ENCODE measurements around the gene ZMYND11.

Gene ZMYND11

GRCh38 chr10:90161-90560, 45.1 kb upstream of the ZMYND11 start:
- no peak overlapping the region for H3K4me3 ChIP-seq (replicated peaks; ENCODE audit: insufficient read depth, low read length)
- no peak for DNase-seq (ENCODE audit: low read depth in 1 of 2, low spot score in 1 of 2)
- H3K27ac ChIP-seq (replicated peaks), result no peak overlapping the region
- no peak for TF ChIP-seq REST (IDR thresholded peaks at IDR 0.05; ENCODE audit: insufficient replicate concordance, low read depth)
- TF ChIP-seq POLR2AphosphoS5 (IDR thresholded peaks at IDR 0.05; ENCODE audit: low read depth), result no peak
- TF ChIP-seq SPI1 (IDR thresholded peaks at IDR 0.05; ENCODE audit: borderline replicate concordance, low read depth), result no peak
- no peak for TF ChIP-seq GABPA (IDR thresholded peaks at IDR 0.05; ENCODE audit: low read depth)
- TF ChIP-seq CTCF (IDR thresholded peaks at IDR 0.05; ENCODE audit: insufficient read depth, low read length), result no peak
- no peaks in the 10 kb centered on the region for H3K27me3 ChIP-seq (ENCODE audit: insufficient read depth, poor library complexity, severe bottlenecking)

GRCh38 chr10:91313-91712, 43.9 kb upstream of the ZMYND11 start:
- Histone ChIP-seq H3K27ac (replicated peaks) (no peak overlapping the region), H3K4me3 (replicated peaks; ENCODE audit: insufficient read depth, low read length) (no peak overlapping the region), H3K27me3 (ENCODE audit: insufficient read depth, poor library complexity, severe bottlenecking) (no peaks in the 10 kb centered on the region)
- TF ChIP-seq REST (IDR thresholded peaks at IDR 0.05; ENCODE audit: insufficient replicate concordance, low read depth) (no peak), GABPA (IDR thresholded peaks at IDR 0.05; ENCODE audit: low read depth) (no peak), SPI1 (IDR thresholded peaks at IDR 0.05; ENCODE audit: borderline replicate concordance, low read depth) (no peak), CTCF (IDR thresholded peaks at IDR 0.05; ENCODE audit: insufficient read depth, low read length) (no peak), POLR2AphosphoS5 (IDR thresholded peaks at IDR 0.05; ENCODE audit: low read depth) (no peak)
- DNase-seq (ENCODE audit: low read depth in 1 of 2, low spot score in 1 of 2), result no peak

DNA sequence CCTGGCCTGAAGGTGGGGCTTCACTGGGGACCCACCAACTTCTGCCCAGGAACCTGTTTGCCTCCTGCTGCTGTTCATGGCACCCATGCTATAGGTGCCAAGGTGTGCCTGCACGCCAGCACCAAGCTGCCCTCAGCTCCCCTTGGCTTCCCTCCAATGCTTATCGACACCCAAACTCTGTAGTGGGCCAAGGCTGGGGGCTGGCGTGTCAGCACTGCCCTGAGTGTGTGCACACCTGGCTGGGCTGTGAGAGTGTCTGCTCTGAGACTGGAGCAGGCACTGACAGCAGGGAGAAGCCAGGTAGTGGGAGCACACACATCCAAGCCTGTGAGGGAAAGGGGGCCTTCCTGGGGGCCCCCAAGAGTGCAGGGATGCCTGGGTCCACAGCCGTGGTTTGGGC, 43.1 kb upstream of the ZMYND11 start:
- no peak overlapping the region for H3K4me3 ChIP-seq (replicated peaks; ENCODE audit: insufficient read depth, low read length)
- no peaks in the 10 kb centered on the region for H3K27me3 ChIP-seq (ENCODE audit: insufficient read depth, poor library complexity, severe bottlenecking)
- TF ChIP-seq CTCF (IDR thresholded peaks at IDR 0.05; ENCODE audit: insufficient read depth, low read length) (no peak), GABPA (IDR thresholded peaks at IDR 0.05; ENCODE audit: low read depth) (no peak), POLR2AphosphoS5 (IDR thresholded peaks at IDR 0.05; ENCODE audit: low read depth) (no peak), SPI1 (IDR thresholded peaks at IDR 0.05; ENCODE audit: borderline replicate concordance, low read depth) (no peak), REST (IDR thresholded peaks at IDR 0.05; ENCODE audit: insufficient replicate concordance, low read depth) (no peak)
- no peak for DNase-seq (ENCODE audit: low read depth in 1 of 2, low spot score in 1 of 2)
- no peak overlapping the region for H3K27ac ChIP-seq (replicated peaks)

Measured in HL-60 (cell line).